ENCODE results near the gene ARHGAP21.

The ARHGAP21 gene

GRCh38 chr10:24533981-24534380, 189.7 kb downstream of the ARHGAP21 start:
- DNase-seq (ENCODE audit: low read depth): no peak
